ENCODE data around the gene TBCD. TPM values are rescaled to one million over a fixed set of nuclear protein-coding genes. Genes with fewer than 3 reads are reported as not detected.

The TBCD gene
- total RNA-seq, 3 donors from 2014 or later, result 45.4 to 65.9 (median 53.3) TPM

DNA sequence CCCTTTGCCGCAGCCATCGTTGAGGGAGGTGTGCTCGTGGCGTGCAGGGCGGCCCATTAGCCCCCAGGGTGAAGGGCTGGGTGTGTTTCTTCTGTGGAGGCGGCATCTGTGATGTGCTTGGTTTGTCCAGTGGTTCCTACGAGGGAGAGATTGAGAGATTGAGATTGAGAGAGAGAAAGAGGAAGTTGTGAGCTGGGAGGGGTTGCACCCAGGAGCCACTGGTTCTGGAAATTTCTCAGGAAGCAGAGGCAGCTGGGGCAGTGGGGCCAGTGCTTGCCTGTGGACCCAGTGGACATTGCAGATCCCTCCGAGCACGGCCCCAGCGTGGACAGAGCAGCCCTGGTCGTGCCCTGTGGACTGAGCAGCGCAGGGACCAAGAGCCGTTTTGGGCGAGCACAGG lies 160.0 kb downstream of the TBCD start:
- intact Hi-C loops (cut with DNase I; ENCODE audit: low total_unique reads), result loop anchor here (2.0 kb wide), 1 partner anchor 137 kb away; no protein-coding TSS in a partner anchor
- Histone ChIP-seq H3K27ac (no peak overlapping the region), H3K4me1 (no peaks in the 10 kb centered on the region), H3K27me3 (no peaks in the 10 kb centered on the region), H3K9me3 (no peaks in the 10 kb centered on the region), H3K36me3 (no peaks in the 10 kb centered on the region), H3K4me3 (no peak overlapping the region)
- no peak for TF ChIP-seq CTCF (IDR thresholded peaks at IDR 0.05)
- no peak for TF ChIP-seq POLR2A (IDR thresholded peaks at IDR 0.05)
- TF ChIP-seq POLR2AphosphoS5 (IDR thresholded peaks at IDR 0.05), result no peak
- DNase-seq (ENCODE audit: low spot score in 2 of 2), result no peak

- DNase-seq (ENCODE audit: low spot score in 2 of 2), result no peak
- no peaks in the 10 kb centered on the region for H3K4me1 ChIP-seq
- intact Hi-C loops (cut with DNase I; ENCODE audit: low total_unique reads), result no loop called here
- no peak for TF ChIP-seq POLR2AphosphoS5 (IDR thresholded peaks at IDR 0.05)
- no peak for TF ChIP-seq POLR2A (IDR thresholded peaks at IDR 0.05)
- no peak for TF ChIP-seq CTCF (IDR thresholded peaks at IDR 0.05)
- no peaks in the 10 kb centered on the region for H3K27me3 ChIP-seq
- no peak overlapping the region for H3K4me3 ChIP-seq
- H3K27ac ChIP-seq, result no peak overlapping the region
- no peaks in the 10 kb centered on the region for H3K36me3 ChIP-seq
- no peaks in the 10 kb centered on the region for H3K9me3 ChIP-seq
These were observed 160.7 kb downstream of the TBCD start for GRCh38 chr17:82912484-82913089.

- H3K27me3 ChIP-seq, result no peaks in the 10 kb centered on the region
- intact Hi-C loops (cut with DNase I; ENCODE audit: low total_unique reads), result no loop called here
- TF ChIP-seq POLR2AphosphoS5 (IDR thresholded peaks at IDR 0.05), result no peak
- peak in 2 of 3 donors; percentile 37 to 39 for TF ChIP-seq CTCF (IDR thresholded peaks at IDR 0.05)
- no peak overlapping the region for H3K27ac ChIP-seq
- no peak for DNase-seq (ENCODE audit: low spot score in 2 of 2)
- no peaks in the 10 kb centered on the region for H3K36me3 ChIP-seq
- no peaks in the 10 kb centered on the region for H3K9me3 ChIP-seq
- no peaks in the 10 kb centered on the region for H3K4me1 ChIP-seq
- no peak overlapping the region for H3K4me3 ChIP-seq
These were observed 161.6 kb downstream of the TBCD start for GRCh38 chr17:82913304-82914043.

DNA sequence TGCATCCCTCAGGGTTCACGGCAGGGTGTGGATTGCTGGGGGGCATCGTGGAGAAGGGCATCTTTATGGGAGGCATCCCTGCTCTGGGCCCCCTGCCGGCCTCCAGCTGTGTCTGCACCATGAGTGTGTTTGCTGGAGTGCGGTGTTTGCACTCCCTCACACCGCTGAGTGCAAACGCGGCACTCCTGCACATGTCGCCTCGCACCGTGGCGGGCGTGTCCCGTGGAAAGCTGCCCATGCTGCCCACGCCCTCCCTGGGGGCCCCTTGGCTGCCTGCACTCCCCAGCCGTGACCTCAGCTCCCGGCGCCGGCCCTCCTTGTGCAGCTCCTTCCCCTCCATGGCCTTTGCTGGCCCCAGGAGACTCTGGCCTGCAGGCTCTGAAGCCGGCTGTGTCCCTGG lies 162.5 kb downstream of the TBCD start:
- no peak overlapping the region for H3K27ac ChIP-seq
- no peaks in the 10 kb centered on the region for H3K4me1 ChIP-seq
- no peak overlapping the region for H3K4me3 ChIP-seq
- TF ChIP-seq POLR2AphosphoS5 (IDR thresholded peaks at IDR 0.05) (no peak), CTCF (IDR thresholded peaks at IDR 0.05) (peak in 1 of 3 donors; percentile 49), POLR2A (IDR thresholded peaks at IDR 0.05) (no peak)
- H3K36me3 ChIP-seq, result no peaks in the 10 kb centered on the region
- intact Hi-C loops (cut with DNase I; ENCODE audit: low total_unique reads), result no loop called here
- H3K27me3 ChIP-seq, result no peaks in the 10 kb centered on the region
- DNase-seq (ENCODE audit: low spot score in 2 of 2), result no peak
- no peaks in the 10 kb centered on the region for H3K9me3 ChIP-seq

DNA sequence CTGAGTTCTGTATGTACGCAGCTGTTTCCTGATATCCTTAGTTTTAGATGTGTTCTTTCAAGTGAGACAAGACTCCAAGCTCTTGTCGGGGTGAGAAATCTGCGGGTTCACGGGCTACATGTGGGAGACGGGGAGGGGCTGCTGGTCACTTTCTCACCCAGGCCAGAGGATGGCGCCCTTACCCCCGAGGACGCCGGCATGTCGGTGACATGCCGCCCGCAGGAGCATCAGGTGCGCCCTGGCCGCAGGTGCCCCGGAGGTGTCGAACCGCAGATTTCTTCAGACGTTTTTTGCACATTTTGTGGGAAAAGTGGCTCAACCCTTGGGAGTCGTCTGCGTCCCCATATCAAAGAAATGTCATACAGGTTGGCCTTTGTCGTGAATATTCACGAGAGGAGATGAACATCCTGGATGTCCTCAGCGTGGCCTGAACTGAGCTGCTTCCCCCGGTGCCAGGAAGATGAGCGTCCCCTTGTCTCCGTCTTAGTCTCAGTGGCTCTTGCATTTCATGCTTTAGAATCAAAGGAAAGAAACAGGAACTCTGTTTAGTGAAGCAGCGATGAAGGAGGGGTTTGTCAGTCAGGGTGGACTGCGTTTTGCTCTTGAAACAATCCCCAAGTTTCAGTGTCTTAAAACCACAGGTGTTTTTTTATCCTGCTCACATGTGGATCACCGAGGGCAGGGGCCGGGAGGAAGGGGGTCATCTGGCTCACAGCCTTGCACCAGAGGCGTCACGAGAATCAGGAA lies 163.3 kb downstream of the TBCD start:
- no peak for DNase-seq (ENCODE audit: low spot score in 2 of 2)
- Histone ChIP-seq H3K27me3 (no peaks in the 10 kb centered on the region), H3K27ac (no peak overlapping the region), H3K36me3 (no peaks in the 10 kb centered on the region), H3K4me1 (no peaks in the 10 kb centered on the region), H3K9me3 (no peaks in the 10 kb centered on the region), H3K4me3 (no peak overlapping the region)
- no peak for TF ChIP-seq CTCF (IDR thresholded peaks at IDR 0.05)
- no peak for TF ChIP-seq POLR2A (IDR thresholded peaks at IDR 0.05)
- TF ChIP-seq POLR2AphosphoS5 (IDR thresholded peaks at IDR 0.05), result no peak
- intact Hi-C loops (cut with DNase I; ENCODE audit: low total_unique reads), result no loop called here

Data from breast epithelium (tissue), 4 donors.